Cardiac muscle cell (in vitro differentiated cells and primary cell): Measurements from ENCODE around the gene TSR2. TPM values are rescaled to one million over a fixed set of nuclear protein-coding genes. Genes with fewer than 3 reads are reported as not detected.
"Not testable (repeated sequence)": the region's sequence is repeated elsewhere in the genome, so short reads cannot be mapped to it uniquely, and the experiment has no call there.

Experiments used
- DNase-seq, 2 donors: peaks; one replicate each; pipeline versions ENCODE4 v3.0.0 to v3.0.0-alpha.2; 2010 to 2017; ENCODE audit warnings: low read depth in 1 of 2, low spot score in 1 of 2
- H3K27ac ChIP-seq: fragments of 200-600 bp; sonication (generic); 2 replicates; pipeline ENCODE4 v1.5.1; 2016
- H3K27me3 ChIP-seq: fragments of 200-600 bp; sonication (generic); 2 replicates; pipeline ENCODE4 v1.6.0; 2016; ENCODE audit warnings: control low read depth
- H3K36me3 ChIP-seq: fragments of 200-600 bp; sonication (generic); 2 replicates; pipeline ENCODE4 v1.5.1; 2016; ENCODE audit warnings: control low read depth
- H3K4me1 ChIP-seq: fragments of 200-600 bp; sonication (generic); 2 replicates; pipeline ENCODE4 v1.8.1; 2017; ENCODE audit warnings: low read depth, mild to moderate bottlenecking, mixed run types
- H3K4me3 ChIP-seq: fragments of 200-600 bp; sonication (generic); 2 replicates; pipeline ENCODE4 v1.5.1; 2016; ENCODE audit warnings: mild to moderate bottlenecking
- H3K9me3 ChIP-seq: fragments of 200-600 bp; sonication (generic); 2 replicates; pipeline ENCODE4 v1.5.1; 2017; ENCODE audit warnings: low read depth, mild to moderate bottlenecking, control low read depth
- CTCF ChIP-seq: IDR thresholded peaks from 2 replicates; pipeline ENCODE4 v1.5.1; 2012; ENCODE audit warnings: low read depth, mild to moderate bottlenecking, low read length
- polyA plus RNA-seq: library from polyadenylated mRNA; unstranded; fragments of >200 nt; fragmentation: Nextera tagmentation; extraction: Ambion mirVana; gene quantifications from 2 replicates; pipeline ENCODE4 v1.2.1, GENCODE V29; 2016
- total RNA-seq: library from RNA; depleted of rRNA; stranded (reverse); fragments of >200 nt; gene quantifications from 2 replicates; pipeline ENCODE4 v1.2.3, GENCODE V29; 2016

The TSR2 gene
- total and polyA plus RNA-seq, 2 experiments from 2014 or later, result 33.6 to 91.5 TPM

- Histone ChIP-seq H3K9me3 (no peaks in the 10 kb centered on the region), H3K27ac (peak overlapping the region; percentile 88), H3K4me3 (no peak overlapping the region), H3K4me1 (peaks cover 8% of the 10 kb centered on the region), H3K36me3 (no peaks in the 10 kb centered on the region), H3K27me3 (no peaks in the 10 kb centered on the region)
- peak; percentile 28 to 36 for DNase-seq
- no peak for TF ChIP-seq CTCF
Measured at GRCh38 chrX:54479136-54480111, 39.2 kb downstream of the TSR2 start.

- Histone ChIP-seq H3K4me1 (peaks cover 8% of the 10 kb centered on the region), H3K36me3 (no peaks in the 10 kb centered on the region), H3K27me3 (no peaks in the 10 kb centered on the region), H3K9me3 (no peaks in the 10 kb centered on the region), H3K4me3 (no peak overlapping the region), H3K27ac (no peak overlapping the region)
- no peak for DNase-seq
- TF ChIP-seq CTCF, result no peak
Measured at GRCh38 chrX:54482839-54483593, 42.8 kb downstream of the TSR2 start.

GRCh38 chrX:54483946-54484345 is 43.7 kb downstream of the TSR2 start:
- H3K36me3 ChIP-seq, result no peaks in the 10 kb centered on the region
- no peak for TF ChIP-seq CTCF
- no peaks in the 10 kb centered on the region for H3K9me3 ChIP-seq
- H3K27ac ChIP-seq, result no peak overlapping the region
- no peak for DNase-seq
- no peak overlapping the region for H3K4me3 ChIP-seq
- H3K27me3 ChIP-seq, result no peaks in the 10 kb centered on the region
- peaks cover 5% of the 10 kb centered on the region for H3K4me1 ChIP-seq

GRCh38 chrX:54484666-54485065 is 44.5 kb downstream of the TSR2 start:
- Histone ChIP-seq H3K27me3 (no peaks in the 10 kb centered on the region), H3K27ac (no peak overlapping the region), H3K36me3 (no peaks in the 10 kb centered on the region), H3K4me3 (no peak overlapping the region), H3K9me3 (no peaks in the 10 kb centered on the region), H3K4me1 (no peaks in the 10 kb centered on the region)
- no peak for TF ChIP-seq CTCF
- peak in 1 of 2 donors; percentile 5 for DNase-seq

- H3K4me3 ChIP-seq, H3K4me1 ChIP-seq, H3K27ac ChIP-seq, DNase-seq, H3K36me3 ChIP-seq, H3K9me3 ChIP-seq, H3K27me3 ChIP-seq: not testable (repeated sequence)
Measured at GRCh38 chrX:54489819-54490218, 49.6 kb downstream of the TSR2 start.

GRCh38 chrX:54492340-54492739 is 52.1 kb downstream of the TSR2 start:
- H3K27ac ChIP-seq, result no peak overlapping the region

More at GRCh38 chrX:54492340-54492739, 52.1 kb downstream of the TSR2 start:
- H3K4me3 ChIP-seq, result no peak overlapping the region
- no peaks in the 10 kb centered on the region for H3K27me3 ChIP-seq
- H3K36me3 ChIP-seq, result no peaks in the 10 kb centered on the region
- no peaks in the 10 kb centered on the region for H3K9me3 ChIP-seq
- TF ChIP-seq CTCF, result no peak
- DNase-seq, result peak in 1 of 2 donors; percentile 54
- peaks cover 6% of the 10 kb centered on the region for H3K4me1 ChIP-seq
